HG03039 (cell line): ENCODE measurements around the gene GALNT11.
A peak's percentile ranks its signal among the peaks of the same experiment; 100 is the strongest.
"Not testable (repeated sequence)": the region's sequence is repeated elsewhere in the genome, so short reads cannot be mapped to it uniquely, and the experiment has no call there.

ENCODE experiments used
- ATAC-seq: cut with Tn5 transposase; IDR thresholded peaks from one replicate; pipeline ENCODE4 v1.9.1; 2021; ENCODE audit warnings: mild to moderate bottlenecking, moderate library complexity; ENCODE audit not compliant: unreplicated experiment

The GALNT11 gene

GRCh38 chr7:152025077-152025936 lies at the start of gene GALNT11:
GALNT11 (plus strand) TSS chr7:152025674; CDS start chr7:152094228, 68,554 bp downstream.
- peak; percentile 96 for ATAC-seq

GRCh38 chr7:151978616-151979015 lies 46.9 kb upstream of the GALNT11 start:
- no peak for ATAC-seq

- no peak for ATAC-seq
Measured at GRCh38 chr7:151981223-151981622, 44.3 kb upstream of the GALNT11 start.

- no peak for ATAC-seq
Measured at GRCh38 chr7:151982806-151983205, 42.7 kb upstream of the GALNT11 start.

GRCh38 chr7:151984612-151985011 lies 40.9 kb upstream of the GALNT11 start:
- no peak for ATAC-seq

- no peak for ATAC-seq
Measured at GRCh38 chr7:151987748-151988529, 37.5 kb upstream of the GALNT11 start.

- no peak for ATAC-seq
Measured at GRCh38 chr7:151992375-151992774, 33.1 kb upstream of the GALNT11 start.

- no peak for ATAC-seq
Measured at GRCh38 chr7:151993977-151994676, 31.3 kb upstream of the GALNT11 start.

GRCh38 chr7:151999424-152000090 lies 25.9 kb upstream of the GALNT11 start:
- ATAC-seq, result no peak

GRCh38 chr7:152000191-152000590 lies 25.3 kb upstream of the GALNT11 start:
- ATAC-seq, result no peak

GRCh38 chr7:152006336-152006735 lies 19.1 kb upstream of the GALNT11 start:
- no peak for ATAC-seq

GRCh38 chr7:152011860-152012259 lies 13.6 kb upstream of the GALNT11 start:
- ATAC-seq, result no peak

GRCh38 chr7:152013230-152013629 lies 12.2 kb upstream of the GALNT11 start:
- ATAC-seq, result no peak

GRCh38 chr7:152013974-152014373 lies 11.5 kb upstream of the GALNT11 start:
- ATAC-seq, result no peak

GRCh38 chr7:152014722-152015121 lies 10.8 kb upstream of the GALNT11 start:
- ATAC-seq, result no peak

- no peak for ATAC-seq
Measured at GRCh38 chr7:152015600-152015999, 9.9 kb upstream of the GALNT11 start.

- ATAC-seq, result no peak
Measured at GRCh38 chr7:152016947-152017346, 8.5 kb upstream of the GALNT11 start.

- ATAC-seq, result not testable (repeated sequence)
Measured at GRCh38 chr7:152017683-152018082, 7.8 kb upstream of the GALNT11 start.

- ATAC-seq, result not testable (repeated sequence)
Measured at GRCh38 chr7:152021740-152022139, 3.7 kb upstream of the GALNT11 start.

- ATAC-seq, result no peak
Measured at GRCh38 chr7:152025937-152026890, 740 bp downstream of the GALNT11 start.
